Mammary epithelial cell (primary cell): ENCODE data around the gene MAP3K5.

ENCODE experiments used
- EZH2 ChIP-seq: IDR thresholded peaks from 2 replicates; pipeline ENCODE4 v1.6.1; 2012; ENCODE audit warnings: low read length, inconsistent platforms, borderline replicate concordance
- TF ChIP-seq, protein P1 (sequence below), 2 donors: IDR thresholded peaks in 1 of 2; conservative IDR thresholded peaks in 1 of 2; 2 replicates each; pipeline ENCODE4 v1.5.1; 2011 to 2012; ENCODE audit warnings: inconsistent platforms in 2 of 2, low read length in 2 of 2, mild to moderate bottlenecking in 2 of 2, control low read depth in 1 of 2, low read depth in 1 of 2; ENCODE audit not compliant: insufficient read depth in 1 of 2; ENCODE audit errors: extremely low read depth in 1 of 2

DNA sequence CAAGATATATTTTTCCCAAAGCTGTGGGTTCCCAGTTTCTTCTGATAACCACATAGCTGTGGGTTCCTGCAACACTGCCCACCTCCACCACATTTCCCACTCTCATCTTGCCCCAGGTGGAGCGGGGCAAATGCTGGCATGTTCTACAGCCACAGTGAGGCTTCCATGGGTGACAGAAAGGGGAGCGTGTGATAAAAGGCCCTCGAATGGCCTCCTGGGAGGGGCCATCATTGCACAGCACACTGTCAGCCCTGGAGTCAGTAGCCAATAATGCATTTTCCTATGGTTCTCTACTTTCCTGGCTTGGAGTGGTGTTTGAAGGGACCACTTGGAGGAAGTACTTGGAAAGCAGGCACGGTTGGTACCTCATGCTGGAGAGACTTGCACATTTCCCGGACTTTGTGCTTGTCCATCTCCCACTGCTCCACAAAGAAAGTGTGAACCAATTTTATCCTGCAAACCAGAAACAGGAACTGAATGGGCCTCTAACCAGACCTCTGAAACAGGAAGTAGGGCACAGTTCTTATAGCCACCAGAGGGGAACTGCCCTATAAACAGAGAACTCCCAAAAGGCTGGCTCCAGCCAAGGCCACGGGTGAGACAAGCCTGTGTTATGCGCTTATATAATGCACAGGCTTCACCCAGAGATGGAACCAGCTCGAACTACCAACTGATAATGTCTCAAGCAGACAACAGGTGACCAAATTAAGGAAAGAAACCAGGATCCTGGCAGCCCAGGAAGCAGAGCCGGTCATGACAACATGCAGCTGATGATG lies 8.6 kb downstream of the MAP3K5 start:
- TF ChIP-seq, protein P1, sequence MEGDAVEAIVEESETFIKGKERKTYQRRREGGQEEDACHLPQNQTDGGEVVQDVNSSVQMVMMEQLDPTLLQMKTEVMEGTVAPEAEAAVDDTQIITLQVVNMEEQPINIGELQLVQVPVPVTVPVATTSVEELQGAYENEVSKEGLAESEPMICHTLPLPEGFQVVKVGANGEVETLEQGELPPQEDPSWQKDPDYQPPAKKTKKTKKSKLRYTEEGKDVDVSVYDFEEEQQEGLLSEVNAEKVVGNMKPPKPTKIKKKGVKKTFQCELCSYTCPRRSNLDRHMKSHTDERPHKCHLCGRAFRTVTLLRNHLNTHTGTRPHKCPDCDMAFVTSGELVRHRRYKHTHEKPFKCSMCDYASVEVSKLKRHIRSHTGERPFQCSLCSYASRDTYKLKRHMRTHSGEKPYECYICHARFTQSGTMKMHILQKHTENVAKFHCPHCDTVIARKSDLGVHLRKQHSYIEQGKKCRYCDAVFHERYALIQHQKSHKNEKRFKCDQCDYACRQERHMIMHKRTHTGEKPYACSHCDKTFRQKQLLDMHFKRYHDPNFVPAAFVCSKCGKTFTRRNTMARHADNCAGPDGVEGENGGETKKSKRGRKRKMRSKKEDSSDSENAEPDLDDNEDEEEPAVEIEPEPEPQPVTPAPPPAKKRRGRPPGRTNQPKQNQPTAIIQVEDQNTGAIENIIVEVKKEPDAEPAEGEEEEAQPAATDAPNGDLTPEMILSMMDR (conservative IDR thresholded peaks at IDR 0.05 in 1 of 2, IDR thresholded peaks at IDR 0.05 in 1 of 2; ENCODE audit: extremely low read depth in 1 of 2, insufficient read depth in 1 of 2, low read depth in 1 of 2, low read length in 2 of 2): no peak
- no peak for TF ChIP-seq EZH2
